Lung (tissue), 12 donors: ENCODE measurements around the gene MAP2K5. TPM values are rescaled to one million over a fixed set of nuclear protein-coding genes. Genes with fewer than 3 reads are reported as not detected.

Source experiments
- ATAC-seq: fragments of 200-7000 bp; cut with Tn5 transposase; one replicate; pipeline ENCODE4 v1.9.1; 2020; ENCODE audit warnings: moderate number of reproducible peaks; ENCODE audit not compliant: insufficient read depth, low FRiP score
- DNase-seq, 3 donors: peaks; one replicate each; pipeline ENCODE4 v3.0.0-alpha.2; 2013 to 2017
- H3K27ac ChIP-seq, 2 donors: one replicate each; pipeline ENCODE4 v1.5.1; 2013; ENCODE audit warnings: mild to moderate bottlenecking in 2 of 2, moderate library complexity in 2 of 2, control low read depth in 1 of 2, inconsistent platforms in 1 of 2, low read depth in 1 of 2, low read length in 1 of 2
- H3K27me3 ChIP-seq, 3 donors: one replicate each; pipeline ENCODE4 v1.5.1; 2013; ENCODE audit warnings: low read length in 2 of 3; ENCODE audit not compliant: control insufficient read depth in 3 of 3, insufficient read depth in 3 of 3
- H3K36me3 ChIP-seq, 4 donors: one replicate each; pipeline ENCODE4 v1.5.1; 2013; ENCODE audit warnings: low read length in 4 of 4, mild to moderate bottlenecking in 1 of 4, moderate library complexity in 1 of 4; ENCODE audit not compliant: control insufficient read depth in 4 of 4, insufficient read depth in 4 of 4
- H3K4me1 ChIP-seq, 5 donors: one replicate each; pipeline ENCODE4 v1.5.1; 2013; ENCODE audit warnings: low read length in 5 of 5, mild to moderate bottlenecking in 2 of 5, moderate library complexity in 1 of 5; ENCODE audit not compliant: control insufficient read depth in 5 of 5, insufficient read depth in 5 of 5
- H3K4me3 ChIP-seq: one replicate; pipeline ENCODE4 v1.5.1; 2013; ENCODE audit warnings: mild to moderate bottlenecking, control low read depth, moderate library complexity
- H3K9ac ChIP-seq, 2 donors: one replicate each; pipeline ENCODE4 v1.5.1; 2013; ENCODE audit warnings: low read length in 2 of 2, control low read depth in 1 of 2; ENCODE audit not compliant: insufficient read depth in 1 of 2
- H3K9me3 ChIP-seq, 4 donors: one replicate each; pipeline ENCODE4 v1.5.1; 2013; ENCODE audit warnings: low read length in 3 of 4, mild to moderate bottlenecking in 1 of 4, moderate library complexity in 1 of 4; ENCODE audit not compliant: control insufficient read depth in 4 of 4, insufficient read depth in 3 of 4
- CTCF ChIP-seq: IDR thresholded peaks from 2 replicates; pipeline ENCODE4 v1.5.1; 2012; ENCODE audit warnings: mild to moderate bottlenecking; ENCODE audit errors: control extremely low read depth, extremely low read depth
- WGBS, 2 donors: extraction: QIAGEN DNeasy Blood & Tissue Kit; methylation state at CpG; one replicate each; pipeline ENCODE4 v1.1.7; 2013; 5-methylcytosine and 5-hydroxymethylcytosine counted together
- polyA plus RNA-seq, 2 donors: library from polyadenylated mRNA; stranded (reverse); fragments of 200-250 nt; gene quantifications; one replicate each; pipeline ENCODE4 v1.2.1, GENCODE V29; 2013
- total RNA-seq, 2 donors: library from RNA; depleted of rRNA in 1 of 2; stranded (reverse); fragments of >200 nt in 1 of 2; gene quantifications; one replicate each; pipeline ENCODE4 v1.2.1, GENCODE V29; 2014 to 2021
- donor health status: control.
- donor health status: control.
- donor health status: Bipolar disorder and iron deficiency.
- donor health status: healthy.
- donor health status: DM: yes; HTN: yes; CAD: no.

The MAP2K5 gene
- total and polyA plus RNA-seq, 4 donors = 6.3 to 19.1 (median 12.4) TPM

GRCh38 chr15:67765701-67766100 lies 223.2 kb downstream of the MAP2K5 start:
- ATAC-seq (no peak), DNase-seq (no peak)
- peaks cover 0 to 8% (median under 1%) of the 10 kb centered on the region in 4 donors for H3K36me3 ChIP-seq
- WGBS, 2 donors = 92 to 98% methylated on average over 2 of the region's 2 CpGs
- no peaks in the 10 kb centered on the region for H3K27me3 ChIP-seq
- H3K4me3 ChIP-seq = no peak overlapping the region
- H3K4me1 ChIP-seq = peaks cover 0 to 11% (median 0%) of the 10 kb centered on the region in 5 donors
- H3K9ac ChIP-seq = no peak overlapping the region
- H3K27ac ChIP-seq = no peak overlapping the region
- H3K9me3 ChIP-seq = peaks cover 0 to 1% (median 0%) of the 10 kb centered on the region in 4 donors
- no peak for TF ChIP-seq CTCF

DNA sequence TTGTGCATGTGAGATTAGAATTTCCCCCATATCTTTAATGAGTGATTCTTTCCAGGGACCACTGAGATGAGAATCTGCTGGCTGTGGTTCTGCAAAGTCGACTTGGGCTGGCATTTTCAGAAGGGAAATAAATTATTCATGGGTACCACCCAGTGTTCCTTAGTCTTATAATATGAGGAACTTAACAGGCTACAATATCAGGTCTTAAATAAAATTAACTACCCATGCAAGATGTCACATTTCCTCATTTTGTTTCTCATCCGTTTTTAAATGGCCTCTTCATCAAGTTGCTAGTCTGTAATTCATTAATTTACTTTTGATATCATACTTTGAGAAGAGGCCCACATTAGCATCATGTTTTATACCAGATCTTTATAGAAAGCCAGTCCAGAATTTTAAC lies 224.5 kb downstream of the MAP2K5 start:
- H3K9me3 ChIP-seq = peaks cover 0 to 1% (median 0%) of the 10 kb centered on the region in 4 donors
- TF ChIP-seq CTCF = no peak
- no peak overlapping the region for H3K4me3 ChIP-seq
- ATAC-seq (no peak), DNase-seq (no peak)
- peaks cover 0 to 8% (median under 1%) of the 10 kb centered on the region in 4 donors for H3K36me3 ChIP-seq
- WGBS, 2 donors = 38 to 47% methylated on average over 2 of the region's 2 CpGs
- no peaks in the 10 kb centered on the region for H3K27me3 ChIP-seq
- peaks cover 0 to 20% (median 8%) of the 10 kb centered on the region in 5 donors for H3K4me1 ChIP-seq
- no peak overlapping the region for H3K27ac ChIP-seq
- H3K9ac ChIP-seq = no peak overlapping the region

DNA sequence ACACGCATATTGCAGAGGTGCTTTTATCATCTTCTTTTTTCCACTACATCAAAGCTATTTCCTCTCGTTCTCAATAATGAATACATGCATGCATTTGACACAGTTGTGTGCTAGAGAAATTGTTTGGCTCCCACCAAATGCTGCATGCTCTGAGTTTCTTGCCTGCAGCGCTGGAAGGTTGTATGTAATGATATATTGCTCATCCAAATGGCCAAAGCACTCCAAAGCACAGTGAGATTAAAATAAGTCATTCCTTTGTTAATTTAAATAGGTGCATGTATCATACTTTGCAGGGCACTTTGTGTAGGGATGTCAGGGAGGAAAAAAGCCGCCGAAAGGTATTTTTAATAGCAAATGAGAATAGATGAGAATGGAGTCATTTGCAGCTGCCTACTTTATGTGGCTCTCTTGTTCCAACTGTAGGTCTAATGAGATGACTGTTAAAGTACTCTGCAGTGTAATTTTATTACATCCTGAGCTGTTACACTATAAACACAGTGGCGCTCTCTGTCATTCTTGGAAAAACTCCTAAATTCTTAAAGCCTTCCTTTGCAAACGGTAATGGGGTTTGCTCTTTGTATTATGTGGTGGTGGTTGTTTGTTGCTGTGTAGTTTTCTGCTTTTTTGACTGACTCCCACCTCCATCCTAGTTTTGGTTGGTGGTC lies 225.9 kb downstream of the MAP2K5 start:
- H3K9ac ChIP-seq = no peak overlapping the region
- peaks cover 0 to 8% (median under 1%) of the 10 kb centered on the region in 4 donors for H3K36me3 ChIP-seq
- peaks cover 0 to 27% (median 8%) of the 10 kb centered on the region in 5 donors for H3K4me1 ChIP-seq
- no peak overlapping the region for H3K27ac ChIP-seq
- H3K27me3 ChIP-seq = no peaks in the 10 kb centered on the region
- no peak for DNase-seq
- no peaks in the 10 kb centered on the region for H3K9me3 ChIP-seq
- H3K4me3 ChIP-seq = no peak overlapping the region
- ATAC-seq = no peak
- 94 to 95% methylated on average over 7 of the region's 7 CpGs for WGBS, 2 donors
- TF ChIP-seq CTCF = no peak
